AG04449 (cell line): Measurements from ENCODE around the gene APEH.
A peak's percentile ranks its signal among the peaks of the same experiment; 100 is the strongest.

Experiments
- CTCF ChIA-PET: fragments of 350-600 bp; formaldehyde crosslinking; extraction: SDS; loops from one replicate; lab custom pipeline; 2021; ENCODE audit warnings: antibody characterized with exemption; lab: Yijun Ruan, JAX
- POLR2A ChIA-PET: fragments of 400-600, 350-600 bp; formaldehyde crosslinking; extraction: SDS; loops from one replicate; lab custom pipeline; 2020; ENCODE audit warnings: antibody characterized with exemption, inconsistent platforms; lab: Yijun Ruan, JAX
- DNase-seq: peaks from one replicate; pipeline ENCODE4 v3.0.0-alpha.2; 2010; ENCODE audit warnings: low read depth, low spot score
- H3K4me3 ChIP-seq: 2 replicates; pipeline ENCODE4 v1.5.1; 2011; ENCODE audit warnings: low read depth, mild to moderate bottlenecking, control low read depth, low read length
- CTCF ChIP-seq: IDR thresholded peaks from one replicate; pipeline ENCODE4 v1.5.1; 2011; ENCODE audit warnings: mild to moderate bottlenecking, moderate library complexity, low read length, control low read depth, inconsistent platforms; ENCODE audit not compliant: insufficient read depth; ENCODE audit errors: missing control alignments

The APEH gene

GRCh38 chr3:49719214-49719884 lies 45.2 kb downstream of the APEH start, which contains the start of gene AMIGO3:
Gene AMIGO3 (minus strand): TSS chr3:49719684. CDS start chr3:49719465, 219 bp downstream.
- DNase-seq: peak; percentile 42
- CTCF ChIA-PET: interaction anchor here (0.7 to 2.6 kb wide), 7 partner anchors 9 to 122 kb away, joined by 3 to 21 read pairs (median 4); no protein-coding TSS in a partner anchor
- peak within 1 kb of the TSS; percentile 62 for H3K4me3 ChIP-seq
- POLR2A ChIA-PET: no interaction called here
- peak; percentile 82 for TF ChIP-seq CTCF

GRCh38 chr3:49720855-49721595 lies 46.9 kb downstream of the APEH start:
- ChIA-PET POLR2A (no interaction called here), CTCF (interaction anchor here (0.8 to 2.6 kb wide), 5 partner anchors 17 to 181 kb away, joined by 3 to 21 read pairs (median 3); no protein-coding TSS in a partner anchor)
- DNase-seq: no peak
- no peak overlapping the region for H3K4me3 ChIP-seq
- TF ChIP-seq CTCF: no peak

GRCh38 chr3:49721596-49721895 lies 47.4 kb downstream of the APEH start:
- DNase-seq: no peak
- ChIA-PET CTCF (interaction anchor here (1.2 to 2.6 kb wide), 2 partner anchors 92 to 118 kb away, joined by 3 to 21 read pairs; no protein-coding TSS in a partner anchor), POLR2A (no interaction called here)
- TF ChIP-seq CTCF: no peak
- no peak overlapping the region for H3K4me3 ChIP-seq

GRCh38 chr3:49721896-49722781 lies 48.0 kb downstream of the APEH start:
- ChIA-PET CTCF (interaction anchor here (1.0 to 2.6 kb wide), 4 partner anchors 23 to 118 kb away, joined by 3 to 21 read pairs (median 3); no protein-coding TSS in a partner anchor), POLR2A (no interaction called here)
- peak overlapping the region; percentile 95 for H3K4me3 ChIP-seq
- TF ChIP-seq CTCF: no peak
- no peak for DNase-seq

- H3K4me3 ChIP-seq: peak overlapping the region; percentile 95
- POLR2A ChIA-PET: no interaction called here
- no peak for DNase-seq
- TF ChIP-seq CTCF: no peak
- CTCF ChIA-PET: interaction anchor here (1.0 to 1.1 kb wide), 3 partner anchors 23 to 117 kb away, joined by 3 read pairs; partner anchors contain the start of gene INKA1
Measured at GRCh38 chr3:49722896-49723295, 48.7 kb downstream of the APEH start.
